ENCODE data around the gene STAT4.

Gene STAT4

GRCh38 chr2:191029280-191029950 is 121.4 kb downstream of the STAT4 start:
- Histone ChIP-seq H3K4me3 (no peak overlapping the region), H3K27ac (peak overlapping the region in 1 of 21 experiments; percentile 1)

GRCh38 chr2:191026377-191026776 is 124.4 kb downstream of the STAT4 start:
- no peak overlapping the region for H3K27ac ChIP-seq
- no peak overlapping the region for H3K4me3 ChIP-seq

DNA sequence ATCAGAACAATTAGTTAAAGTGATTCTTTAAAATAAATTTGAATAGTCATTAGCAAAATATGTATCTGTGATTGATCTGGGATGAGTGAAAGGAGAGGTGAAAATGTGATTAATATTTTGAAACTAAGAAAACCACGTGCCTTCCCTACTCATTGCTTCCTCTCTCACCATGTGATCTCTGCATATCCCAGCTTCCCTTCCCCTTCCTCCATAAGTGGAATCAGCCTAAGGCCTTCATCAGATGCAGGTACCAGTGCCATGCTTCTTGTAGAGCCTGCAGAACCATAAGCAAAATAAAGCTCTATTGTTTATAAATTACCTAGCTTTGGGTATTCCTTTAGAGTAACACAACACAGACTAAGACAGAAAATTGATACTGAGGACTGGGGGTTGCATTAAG is 125.7 kb downstream of the STAT4 start:
- Histone ChIP-seq H3K27ac (no peak overlapping the region), H3K4me3 (no peak overlapping the region)

GRCh38 chr2:191023235-191023679 is 127.5 kb downstream of the STAT4 start:
- H3K27ac ChIP-seq = peak overlapping the region in 4 of 21 experiments; percentile 11 to 99 (median 62)
- H3K4me3 ChIP-seq = no peak overlapping the region

- Histone ChIP-seq H3K4me3 (peak overlapping the region; percentile 32 to 59 (median 54)), H3K27ac (peak overlapping the region; percentile 16 to 99 (median 93))
These were observed 129.9 kb downstream of the STAT4 start for GRCh38 chr2:191020742-191021381.

- H3K4me3 ChIP-seq = peak overlapping the region; percentile 32 to 59 (median 54)
These were observed 130.5 kb downstream of the STAT4 start for GRCh38 chr2:191020221-191020741.

DNA sequence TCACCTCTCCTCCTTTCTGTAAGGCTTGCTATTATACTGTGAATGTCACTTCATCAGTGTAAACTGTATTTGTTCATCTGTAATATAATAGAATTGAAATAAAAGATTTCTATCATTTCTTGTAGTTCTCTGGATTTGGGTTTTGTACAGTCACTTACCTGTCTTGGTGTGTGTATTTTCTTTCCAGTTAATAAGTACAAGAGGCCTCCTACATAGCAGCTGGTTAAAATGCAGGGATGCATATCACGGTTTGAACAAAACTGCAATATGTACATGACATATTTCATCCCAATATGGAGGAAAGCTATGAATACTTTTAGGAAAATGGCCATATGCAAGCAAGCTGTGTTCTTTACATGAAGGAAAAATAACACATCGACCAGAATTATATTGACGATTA is 131.4 kb downstream of the STAT4 start:
- peak overlapping the region in 6 of 21 experiments; percentile 7 to 99 (median 96) for H3K27ac ChIP-seq
- H3K4me3 ChIP-seq = no peak overlapping the region

More at GRCh38 chr2:191020221-191020741, 130.5 kb downstream of the STAT4 start:
- peak overlapping the region; percentile 16 to 99 (median 93) for H3K27ac ChIP-seq

DNA sequence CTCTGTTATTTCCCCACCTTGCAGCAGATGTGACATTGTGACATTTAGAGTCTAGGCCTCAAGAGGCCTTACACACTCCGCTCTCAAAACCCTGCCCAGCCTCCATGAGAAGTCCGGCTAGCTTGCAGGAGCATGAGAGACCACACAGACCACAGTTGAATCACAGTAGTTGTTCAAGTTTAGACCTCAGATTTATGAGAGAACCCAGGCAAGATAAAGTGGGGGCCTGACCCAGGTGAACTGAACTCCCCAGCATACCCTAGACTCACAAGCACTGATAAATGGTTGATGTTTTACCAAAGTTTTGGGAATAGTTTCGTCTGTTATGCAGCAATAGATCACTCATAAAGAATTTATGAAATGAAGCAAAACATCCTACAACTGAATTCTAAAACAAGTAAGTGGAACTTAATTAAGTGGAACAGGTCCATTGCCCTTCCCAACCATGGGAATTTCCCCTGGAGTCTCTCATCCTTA is 132.1 kb downstream of the STAT4 start:
- Histone ChIP-seq H3K4me3 (no peak overlapping the region), H3K27ac (peak overlapping the region in 6 of 21 experiments; percentile 7 to 99 (median 50))

- no peak overlapping the region for H3K4me3 ChIP-seq
- peak overlapping the region in 6 of 21 experiments; percentile 7 to 99 (median 50) for H3K27ac ChIP-seq
These were observed 132.7 kb downstream of the STAT4 start for GRCh38 chr2:191018048-191018447.

DNA sequence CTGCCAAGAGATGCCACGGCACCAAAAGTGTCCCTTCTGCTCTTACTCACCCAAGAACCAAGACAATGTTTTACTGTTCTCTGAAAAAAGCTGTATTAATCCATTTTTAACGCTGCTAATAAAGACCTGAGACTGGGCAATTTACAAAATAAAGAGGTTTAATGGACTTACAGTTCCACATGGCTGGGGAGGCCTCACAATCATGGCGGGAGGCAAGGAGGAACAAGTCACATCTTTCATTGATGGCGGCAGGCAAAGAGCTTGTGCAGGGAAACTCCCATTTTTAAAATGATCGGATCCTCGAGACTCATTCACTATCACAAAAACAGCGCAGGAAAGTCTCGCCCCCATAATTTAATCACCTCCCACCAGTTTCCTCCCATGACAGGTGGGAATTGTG is 135.0 kb downstream of the STAT4 start:
- Histone ChIP-seq H3K4me3 (no peak overlapping the region), H3K27ac (peak overlapping the region in 4 of 21 experiments; percentile 90 to 99 (median 96))

- no peak overlapping the region for H3K4me3 ChIP-seq
- H3K27ac ChIP-seq = peak overlapping the region in 12 of 21 experiments; percentile 80 to 99 (median 95)
These were observed 135.6 kb downstream of the STAT4 start for GRCh38 chr2:191015239-191015638.

DNA sequence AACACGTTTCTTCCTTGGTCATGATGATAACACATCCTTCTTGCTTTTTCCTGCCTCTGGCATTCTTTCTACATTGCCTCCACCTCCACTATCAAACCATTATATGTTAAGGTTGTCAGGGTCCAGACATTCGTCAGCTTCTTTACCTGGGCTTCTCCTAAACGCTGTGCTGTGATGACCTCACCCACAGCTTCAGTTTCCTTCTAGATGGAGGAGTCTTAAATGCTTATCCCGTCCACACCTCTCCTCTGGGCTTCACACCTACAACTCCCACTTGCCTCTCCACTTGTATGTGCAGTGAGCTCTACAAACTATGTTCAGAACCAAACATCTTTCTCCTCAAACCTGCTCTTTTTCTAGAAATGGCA is 136.2 kb downstream of the STAT4 start:
- Histone ChIP-seq H3K27ac (peak overlapping the region; percentile 68 to 99 (median 92)), H3K4me3 (peak overlapping the region; percentile 53 to 91 (median 81))

DNA sequence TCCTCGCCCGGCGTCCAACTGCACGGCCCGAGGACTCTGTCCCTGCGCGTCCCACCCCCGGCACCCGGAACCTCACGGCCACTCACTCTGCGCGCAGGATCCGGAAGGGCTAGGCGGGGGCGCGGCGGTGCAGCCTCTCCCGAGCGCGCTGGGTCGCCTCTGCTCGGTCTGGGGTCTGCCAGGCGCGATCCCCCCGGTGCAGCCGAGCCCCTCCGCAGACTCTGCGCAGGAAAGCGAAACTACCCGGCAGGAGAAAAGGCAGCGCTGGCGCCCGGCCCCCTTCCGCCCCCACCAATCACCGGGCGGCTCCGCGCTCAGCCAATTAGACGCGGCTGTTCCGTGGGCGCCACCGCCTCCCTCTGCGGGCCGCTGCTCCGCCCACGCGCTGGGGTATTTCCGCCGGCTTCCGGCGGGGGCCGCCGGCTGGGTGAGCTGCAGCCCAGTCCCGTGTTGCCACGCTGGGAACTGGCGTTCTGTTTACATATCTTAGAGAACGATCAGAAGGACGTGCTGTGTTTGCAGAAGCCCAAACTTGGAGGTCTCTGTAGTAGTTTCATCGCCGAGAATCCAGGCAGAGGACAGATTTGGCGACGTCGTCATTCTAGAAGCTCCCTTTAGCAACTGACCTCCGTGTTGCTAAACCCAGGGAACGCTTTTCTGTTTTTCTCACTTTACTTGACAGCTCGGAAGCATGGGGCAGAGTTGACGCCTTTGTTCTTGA is 136.7 kb downstream of the STAT4 start, which contains the start of gene STAT1:
Gene STAT1 (minus strand): TSS at position 240 of the 721 bp plus-strand sequence. CDS start 4,168 bp downstream, outside the sequence.
- Histone ChIP-seq H3K4me3 (peak within 1 kb of the TSS; percentile 53 to 91 (median 81)), H3K27ac (peak within 1 kb of the TSS; percentile 68 to 99 (median 92))

- H3K4me3 ChIP-seq = peak overlapping the region; percentile 53 to 91 (median 81)
- H3K27ac ChIP-seq = peak overlapping the region; percentile 68 to 99 (median 92)
These were observed 137.2 kb downstream of the STAT4 start for GRCh38 chr2:191013682-191013931.

GRCh38 chr2:191012845-191013681 is 137.7 kb downstream of the STAT4 start:
- H3K27ac ChIP-seq = peak overlapping the region; percentile 68 to 99 (median 92)
- H3K4me3 ChIP-seq = peak overlapping the region; percentile 53 to 91 (median 81)

- Histone ChIP-seq H3K4me3 (peak overlapping the region; percentile 53 to 91 (median 81)), H3K27ac (peak overlapping the region in 13 of 21 experiments; percentile 13 to 99 (median 92))
These were observed 138.4 kb downstream of the STAT4 start for GRCh38 chr2:191012346-191012745.

DNA sequence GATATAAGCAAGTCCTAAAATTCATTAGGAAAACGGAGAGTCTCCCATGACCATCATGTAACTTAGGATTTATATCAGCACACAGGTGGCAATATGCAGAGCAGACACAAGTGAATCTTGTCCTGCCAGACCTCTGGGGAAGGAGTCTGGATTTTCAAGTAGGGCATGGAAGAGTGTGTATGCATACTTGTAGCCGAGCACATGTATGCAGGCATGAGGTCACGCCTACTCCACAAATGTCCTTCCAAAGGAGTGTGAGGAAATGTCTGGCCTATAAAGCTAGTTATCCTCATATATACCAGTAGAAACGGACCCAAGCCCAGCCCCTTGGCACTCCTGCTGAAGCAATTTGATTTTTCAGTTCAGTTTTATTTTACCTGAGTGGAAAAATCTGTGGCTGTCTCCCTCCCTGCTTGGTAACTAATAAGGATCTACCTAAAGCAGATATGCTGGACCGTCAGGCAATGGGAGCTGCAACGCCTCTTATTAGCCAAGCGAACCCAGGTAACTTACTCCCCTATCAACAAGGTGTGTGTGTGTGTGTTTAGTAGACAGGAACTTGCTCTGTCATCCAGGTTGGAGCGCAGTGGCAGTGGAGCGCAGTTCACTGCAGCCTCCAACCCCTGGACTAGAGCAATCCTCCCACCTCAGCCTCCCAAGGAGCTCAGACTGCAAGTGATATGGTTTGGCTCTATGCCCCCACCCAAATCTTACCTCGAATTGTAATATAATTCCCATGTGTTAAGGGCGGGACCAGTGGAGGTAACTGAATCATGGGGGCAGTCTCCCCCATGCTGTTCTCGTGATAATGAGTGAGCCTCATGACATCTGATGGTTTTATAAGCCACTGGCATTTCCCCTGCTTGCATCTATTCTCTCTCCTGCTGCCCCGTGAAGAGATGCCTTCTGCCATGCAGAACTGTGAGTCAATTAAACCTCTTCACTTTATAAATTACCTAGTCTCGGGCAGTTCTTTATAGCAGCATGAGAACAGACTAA is 139.6 kb downstream of the STAT4 start:
- peak overlapping the region in 5 of 7 experiments; percentile 53 to 91 (median 83) for H3K4me3 ChIP-seq
- H3K27ac ChIP-seq = peak overlapping the region in 5 of 21 experiments; percentile 4 to 99 (median 58)

Measured in skin epidermis (tissue), 12 donors.